ENCODE data around the gene SNX6. TPM values are rescaled to one million over a fixed set of nuclear protein-coding genes. Genes with fewer than 3 reads are reported as not detected.

SNX6 gene
- polyA plus RNA-seq, 3 donors, result 46.7 to 115 (median 114) TPM

Small RNA genes within 50 kb of the gene (small RNA-seq; reads per million reads assigned to genes)
- gene RNU1-27P (ENCODE audit: insufficient read length, low read depth), result not detected
- gene RNU1-28P (ENCODE audit: insufficient read length, low read depth), result not detected
- not detected for gene RNU6-1261P (ENCODE audit: insufficient read length, low read depth)

Other genes with a start within 250 kb of the SNX6 start
- gene SPTSSA, start 167.9 kb downstream of the SNX6 start, polyA plus RNA-seq, result 10 to 100 TPM; 14.2 to 85.7 (median 70.6) TPM
- gene EAPP, start 90.4 kb downstream of the SNX6 start, polyA plus RNA-seq, result 10 to 100 TPM; 20.7 to 76.2 (median 70.2) TPM
- 1 to 10 TPM; 2.0 to 3.8 (median 3.5) TPM for gene CFL2, start 84.4 kb upstream of the SNX6 start, polyA plus RNA-seq
- 10 to 100 TPM in 2 of 3 donors, 1 to 10 TPM in 1; 7.3 to 25.5 (median 12.7) TPM for gene BAZ1A, start 245.2 kb upstream of the SNX6 start, polyA plus RNA-seq